RPMI8226 (cell line): ENCODE results near the gene PXN.

ENCODE experiments used
- DNase-seq: peaks from one replicate; pipeline ENCODE4 v3.0.0-alpha.2; 2015

PXN gene

GRCh38 chr12:120167529-120168095 is 97.9 kb downstream of the PXN start:
- DNase-seq, result no peak

DNA sequence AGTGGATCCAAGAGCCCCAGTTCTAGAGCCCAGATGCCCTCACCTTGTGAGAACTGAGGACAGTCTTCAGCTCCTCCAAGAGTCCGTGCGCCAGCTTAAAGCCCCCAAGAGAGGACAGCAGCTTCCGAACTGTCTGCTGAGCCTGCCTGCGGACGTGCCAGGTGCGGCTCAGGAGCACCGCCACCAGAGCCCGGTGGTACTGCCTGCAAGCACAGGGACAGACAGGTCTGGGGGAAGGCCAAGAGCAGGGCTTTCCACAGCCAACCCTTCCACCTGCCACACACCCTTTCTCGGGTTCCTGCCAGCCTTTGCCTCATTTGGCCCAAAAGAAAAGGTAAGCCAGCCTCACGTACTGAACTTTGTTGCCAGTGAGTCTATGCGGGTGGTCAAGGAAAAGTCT is 101.2 kb downstream of the PXN start:
- DNase-seq, result no peak

DNA sequence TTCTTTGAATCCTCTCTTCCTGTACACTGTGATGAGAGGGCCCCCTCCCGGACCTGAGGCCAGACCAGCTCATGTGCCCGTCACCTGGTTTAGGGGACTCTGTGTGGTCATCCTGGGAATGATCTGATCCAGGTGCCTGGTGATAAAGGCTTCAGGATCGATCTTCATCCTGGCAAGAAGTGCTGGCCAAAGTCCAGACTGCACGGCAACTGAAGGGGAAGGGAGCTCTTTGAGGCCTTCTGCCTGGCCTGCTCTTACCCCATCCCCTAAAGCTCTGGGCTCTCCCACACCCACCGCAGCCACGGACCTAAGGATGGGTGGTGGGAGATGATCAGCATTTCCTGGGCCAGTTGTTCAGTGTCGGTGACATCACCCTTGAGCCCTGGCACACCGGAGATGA is 102.8 kb downstream of the PXN start:
- DNase-seq, result no peak

GRCh38 chr12:120161852-120162251 is 103.7 kb downstream of the PXN start:
- DNase-seq, result no peak
